GM12801 (cell line): ENCODE results near the gene HOGA1.

ENCODE experiments used
- CTCF ChIP-seq: IDR thresholded peaks from one replicate; pipeline ENCODE4 v1.5.1; 2011; ENCODE audit warnings: control low read depth; ENCODE audit not compliant: insufficient read length; ENCODE audit errors: extremely low read depth

HOGA1 gene

GRCh38 chr10:97623277-97623676 lies 39.1 kb downstream of the HOGA1 start:
- TF ChIP-seq CTCF, result no peak

- TF ChIP-seq CTCF, result no peak
Measured at GRCh38 chr10:97627731-97628130, 43.5 kb downstream of the HOGA1 start.

GRCh38 chr10:97628228-97628627 lies 44.0 kb downstream of the HOGA1 start:
- no peak for TF ChIP-seq CTCF

GRCh38 chr10:97629289-97629688 lies 45.1 kb downstream of the HOGA1 start:
- TF ChIP-seq CTCF, result no peak

GRCh38 chr10:97631098-97631497 lies 46.9 kb downstream of the HOGA1 start:
- no peak for TF ChIP-seq CTCF

- TF ChIP-seq CTCF, result no peak
Measured at GRCh38 chr10:97632949-97633884, 49.0 kb downstream of the HOGA1 start, which contains the start of gene MORN4. Gene MORN4, minus strand, starts transcription at chr10:97633500. Its CDS starts 13,847 bp downstream, at chr10:97619653.

- TF ChIP-seq CTCF, result no peak
Measured at GRCh38 chr10:97633921-97634320, 49.7 kb downstream of the HOGA1 start.
